K562 (cell line): ENCODE results near the gene CPT1A. TPM values are rescaled to one million over a fixed set of nuclear protein-coding genes. Genes with fewer than 3 reads are reported as not detected.

Source experiments
- ATF3 ChIP-seq, 2 experiments: fragments of 450-650 bp in 1 of 2; sonication (generic) in 1 of 2; formaldehyde crosslinking in 1 of 2; IDR thresholded peaks in 1 of 2; conservative IDR thresholded peaks in 1 of 2; 2 replicates each; pipeline versions ENCODE4 v1.6.1 to v1.8.1; 2016 to 2023; ENCODE audit warnings: mild to moderate bottlenecking in 2 of 2, moderate library complexity in 2 of 2, inconsistent platforms in 1 of 2, missing genetic modification reagents in 1 of 2
- BRD9 ChIP-seq: fragments of 450-650 bp; IDR thresholded peaks from 2 replicates; pipeline ENCODE4 v1.6.1; 2018; ENCODE audit warnings: low read depth; ENCODE audit not compliant: partially characterized antibody
- SOX6 ChIP-seq: fragments of 450-650 bp; IDR thresholded peaks from 2 replicates; pipeline ENCODE4 v1.6.1; 2014; ENCODE audit warnings: mild to moderate bottlenecking
- SRSF9 ChIP-seq: fragments of 200-400 bp; formaldehyde crosslinking; IDR thresholded peaks from 2 replicates; pipeline ENCODE4 v1.6.1; 2017; ENCODE audit warnings: low read depth, low read length, borderline replicate concordance
- XRCC4 ChIP-seq: IDR thresholded peaks from one replicate; pipeline ENCODE4 v1.6.1; 2011; ENCODE audit not compliant: insufficient read depth, insufficient read length; ENCODE audit errors: extremely low read depth
- ZNF444 ChIP-seq: fragments of 250-450 bp; sonication (Bioruptor Pico); IDR thresholded peaks from 2 replicates; pipeline ENCODE4 v1.4.0; 2020; ENCODE audit warnings: mild to moderate bottlenecking, moderate library complexity
- ZNF785 ChIP-seq: fragments of 250-450 bp; sonication (Bioruptor Pico); IDR thresholded peaks from 2 replicates; pipeline ENCODE4 v1.4.0; 2020; ENCODE audit warnings: mild to moderate bottlenecking
- polyA plus RNA-seq, 8 experiments: library from polyadenylated mRNA; depleted of rRNA in 4 of 8; stranded (reverse) in 5 of 8; unstranded in 3 of 8; fragments of >200 nt; fragmentation: Nextera tagmentation in 2 of 8; fragmentation: Illumina TruSeq in 1 of 8; extraction: Ambion mirVana in 2 of 8; extraction: Trizol in 1 of 8; gene quantifications; 2 replicates each; pipeline versions ENCODE4 v1.2.1 to v1.2.3, GENCODE V29; 2011 to 2014; ENCODE audit warnings: inconsistent platforms in 1 of 8, missing spikeins in 1 of 8
- total RNA-seq, 7 experiments: library from RNA; depleted of rRNA in 6 of 7; stranded (reverse); fragments of >200 nt in 6 of 7; fragmentation: Illumina TruSeq in 2 of 7; extraction: Trizol in 2 of 7; gene quantifications; 2 replicates each; pipeline versions ENCODE4 v1.2.1 to v1.2.3, GENCODE V29; 2011 to 2021; ENCODE audit warnings: low replicate concordance in 1 of 7
- TF ChIP-seq, protein P1 (sequence below): fragments of 250-450 bp; sonication (Bioruptor Pico); IDR thresholded peaks from 2 replicates; pipeline ENCODE4 v1.8.0; 2022; ENCODE audit warnings: inconsistent platforms

The CPT1A gene
- total and polyA plus RNA-seq, 9 of the 15 experiments (the other 6 are each of a cell fraction or from before 2014, with no cell fraction given): 2.6 to 29.1 (median 12.3) TPM

DNA sequence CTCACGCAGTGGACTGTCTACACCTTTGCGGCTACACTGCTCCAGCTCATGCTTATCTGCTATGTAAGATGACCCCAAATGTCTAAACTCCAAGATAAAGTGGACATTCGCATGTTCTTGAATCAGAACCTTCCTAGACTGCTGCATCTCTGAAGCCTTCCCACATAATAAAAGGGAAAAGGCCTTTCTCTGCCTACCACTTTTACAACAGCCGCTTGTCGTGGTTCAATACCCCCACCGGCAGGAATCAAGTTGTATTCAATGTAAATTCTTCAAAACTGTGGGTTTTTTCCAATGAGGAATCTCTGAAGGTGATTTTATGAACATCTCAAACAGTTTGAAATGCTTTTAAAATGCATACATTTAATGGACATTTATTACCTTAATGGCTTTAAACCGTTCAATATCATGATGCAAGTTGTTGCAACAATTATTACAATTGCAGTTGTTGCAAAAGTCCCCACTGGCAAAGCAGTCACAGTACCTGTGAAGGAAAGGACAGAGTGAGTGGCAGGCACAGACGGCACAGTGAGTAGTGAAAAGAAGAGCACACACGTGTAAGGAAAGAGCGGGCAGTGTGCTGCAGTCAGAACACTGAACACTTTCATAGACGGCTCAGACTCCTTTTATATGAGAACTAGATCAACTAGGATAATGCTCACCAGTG, 126.1 kb downstream of the CPT1A start (continued):
- TF ChIP-seq XRCC4 (no peak), BRD9 (no peak), ZNF785 (CRISPR knock-in tag) (no peak), SOX6 (no peak), ATF3 (IDR thresholded peaks at IDR 0.05) (0 out of 2 replicates have a peak, but pooled peaks have one; percentile 14), ATF3 (CRISPR knock-in tag; conservative IDR thresholded peaks at IDR 0.05) (no peak), SRSF9 (no peak), ZNF444 (no peak)
- TF ChIP-seq, protein P1, sequence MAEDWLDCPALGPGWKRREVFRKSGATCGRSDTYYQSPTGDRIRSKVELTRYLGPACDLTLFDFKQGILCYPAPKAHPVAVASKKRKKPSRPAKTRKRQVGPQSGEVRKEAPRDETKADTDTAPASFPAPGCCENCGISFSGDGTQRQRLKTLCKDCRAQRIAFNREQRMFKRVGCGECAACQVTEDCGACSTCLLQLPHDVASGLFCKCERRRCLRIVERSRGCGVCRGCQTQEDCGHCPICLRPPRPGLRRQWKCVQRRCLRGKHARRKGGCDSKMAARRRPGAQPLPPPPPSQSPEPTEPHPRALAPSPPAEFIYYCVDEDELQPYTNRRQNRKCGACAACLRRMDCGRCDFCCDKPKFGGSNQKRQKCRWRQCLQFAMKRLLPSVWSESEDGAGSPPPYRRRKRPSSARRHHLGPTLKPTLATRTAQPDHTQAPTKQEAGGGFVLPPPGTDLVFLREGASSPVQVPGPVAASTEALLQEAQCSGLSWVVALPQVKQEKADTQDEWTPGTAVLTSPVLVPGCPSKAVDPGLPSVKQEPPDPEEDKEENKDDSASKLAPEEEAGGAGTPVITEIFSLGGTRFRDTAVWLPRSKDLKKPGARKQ (CRISPR knock-in tag): no peak
